GM19468 (cell line): Measurements from ENCODE around the gene SHISAL2A.

Experiments
- ATAC-seq: cut with Tn5 transposase; IDR thresholded peaks from one replicate; pipeline ENCODE4 v1.9.1; 2021; ENCODE audit warnings: mild to moderate bottlenecking, moderate library complexity, moderate number of reproducible peaks; ENCODE audit not compliant: unreplicated experiment; ENCODE audit errors: extremely low read depth

SHISAL2A gene

DNA sequence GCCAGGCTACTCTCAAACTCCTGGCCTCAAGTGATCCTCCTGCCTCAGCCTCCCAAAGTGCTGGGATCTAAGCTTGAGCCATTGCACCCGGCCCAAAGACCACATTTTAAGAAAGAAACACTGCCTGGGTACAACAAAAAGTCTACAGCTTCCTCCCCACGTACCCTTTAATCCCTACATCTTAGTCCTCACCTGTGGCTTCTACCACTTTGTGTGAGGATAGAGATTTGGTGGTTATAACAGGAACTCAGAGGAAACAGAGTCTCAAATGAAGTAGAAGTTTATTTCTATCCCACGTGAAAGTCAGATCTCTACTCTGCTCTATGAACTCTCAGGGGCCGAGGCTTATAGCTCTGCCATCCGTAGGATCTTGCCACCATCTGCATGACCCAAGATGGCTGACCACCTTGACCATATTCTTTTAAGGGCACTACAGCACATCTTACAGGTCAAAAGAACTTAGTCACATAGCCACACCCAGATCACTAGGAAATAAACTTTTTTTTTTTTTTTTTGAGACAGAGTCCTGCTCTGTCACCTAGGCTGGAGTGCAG is 17.4 kb upstream of the SHISAL2A start:
- no peak for ATAC-seq

DNA sequence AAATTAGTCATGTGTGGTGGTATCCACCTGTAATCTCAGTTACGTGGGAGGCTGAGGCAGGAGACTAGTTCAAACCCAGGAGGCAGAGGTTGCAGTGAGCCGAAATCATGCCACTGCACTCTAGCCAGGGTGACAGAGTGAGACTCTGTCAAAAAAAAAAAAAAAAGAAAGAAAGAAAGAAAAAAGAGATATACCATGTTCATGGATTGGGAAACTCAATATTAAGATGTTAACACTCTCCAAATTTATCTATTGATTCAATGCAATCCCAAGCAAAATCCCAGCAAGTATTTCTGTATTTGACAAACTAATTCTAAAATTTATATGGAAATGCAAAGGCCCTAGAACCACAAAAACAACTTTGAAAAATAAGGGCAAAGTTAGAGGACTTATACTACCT is 11.0 kb upstream of the SHISAL2A start:
- no peak for ATAC-seq

DNA sequence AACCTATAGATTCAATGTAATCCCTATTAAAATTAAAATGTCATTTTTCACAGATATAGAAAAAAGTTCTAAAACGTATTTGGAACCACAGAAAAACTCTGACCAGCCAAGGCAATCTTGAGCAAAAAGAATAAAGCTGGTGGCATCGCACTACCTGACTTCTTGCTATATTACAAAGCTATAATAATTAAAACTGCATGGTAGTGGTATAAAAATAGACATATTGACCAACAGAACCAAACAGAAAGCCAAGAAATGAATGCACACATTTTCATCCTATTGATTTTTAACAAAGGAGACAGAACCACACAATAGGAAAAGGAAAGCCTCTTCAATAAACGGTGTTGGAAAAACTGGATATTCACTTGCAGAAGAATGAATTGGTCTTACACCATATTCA is 9.2 kb upstream of the SHISAL2A start:
- no peak for ATAC-seq

DNA sequence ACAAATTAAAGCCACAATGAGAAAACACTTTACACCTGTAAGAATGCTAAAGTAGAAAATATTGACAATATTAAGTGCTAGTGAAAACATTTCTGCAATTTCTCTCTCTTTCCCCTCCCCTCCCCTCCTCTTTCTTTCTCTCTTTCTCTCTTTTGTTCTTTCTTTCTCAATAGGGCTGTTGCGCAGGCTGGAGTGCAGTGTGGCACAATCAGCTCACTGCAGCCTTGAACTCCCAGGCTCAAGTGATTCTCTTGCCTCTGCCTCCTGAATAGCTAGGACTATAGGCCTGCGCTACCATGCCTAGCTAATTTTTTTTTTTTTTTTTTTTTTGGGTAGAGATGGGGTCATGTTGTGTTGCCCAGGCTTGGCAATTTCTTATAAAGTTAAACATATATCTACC is 5.9 kb upstream of the SHISAL2A start:
- no peak for ATAC-seq

DNA sequence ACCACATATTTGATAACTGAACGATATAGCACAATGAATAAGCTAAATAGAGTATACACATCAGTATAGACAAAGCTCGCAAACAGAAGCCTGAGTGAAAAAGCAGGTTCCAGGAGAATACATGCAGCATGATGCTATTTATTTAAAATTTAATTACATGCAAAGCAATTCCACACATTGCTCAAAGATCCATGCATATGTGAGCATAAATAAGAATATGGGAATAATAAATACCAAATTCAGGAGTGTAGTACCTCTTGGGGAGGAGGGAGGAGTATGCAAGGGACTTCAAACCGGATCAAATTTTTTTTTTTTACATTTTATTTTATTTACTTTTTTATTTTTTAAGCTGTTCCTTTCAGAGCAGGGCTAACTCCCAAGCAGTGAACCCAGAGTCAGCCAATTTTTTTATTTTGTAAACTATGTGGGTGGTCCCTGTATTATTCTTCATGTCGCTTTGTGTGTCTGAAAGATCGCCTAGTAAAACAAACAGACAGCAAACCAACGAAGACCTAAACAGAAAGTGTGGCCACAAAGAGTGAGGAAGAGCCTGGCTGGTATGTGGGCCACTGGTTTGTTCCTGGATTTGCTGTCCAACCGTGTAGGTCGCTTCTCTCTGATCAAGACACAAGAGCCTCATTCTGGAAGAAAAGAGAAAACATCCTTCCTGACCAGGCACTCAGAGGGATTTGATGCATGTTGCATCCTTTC is 4.2 kb upstream of the SHISAL2A start:
- no peak for ATAC-seq

DNA sequence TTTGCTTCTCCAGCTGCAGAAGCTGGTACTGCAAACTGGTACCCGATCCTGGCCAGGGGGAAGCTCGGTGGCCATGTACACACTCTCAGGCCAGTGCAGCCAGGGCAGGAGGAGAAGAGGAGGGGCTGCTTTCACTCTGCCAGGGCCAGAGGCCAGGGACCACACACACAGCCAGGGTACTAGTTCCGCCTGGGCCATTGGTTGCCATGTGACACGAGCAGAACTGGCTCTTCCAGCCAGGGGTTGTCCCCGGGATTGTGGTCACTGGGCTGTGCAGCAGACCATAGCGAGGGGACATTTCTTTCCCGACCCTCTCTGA is 3.7 kb upstream of the SHISAL2A start:
- ATAC-seq = no peak

DNA sequence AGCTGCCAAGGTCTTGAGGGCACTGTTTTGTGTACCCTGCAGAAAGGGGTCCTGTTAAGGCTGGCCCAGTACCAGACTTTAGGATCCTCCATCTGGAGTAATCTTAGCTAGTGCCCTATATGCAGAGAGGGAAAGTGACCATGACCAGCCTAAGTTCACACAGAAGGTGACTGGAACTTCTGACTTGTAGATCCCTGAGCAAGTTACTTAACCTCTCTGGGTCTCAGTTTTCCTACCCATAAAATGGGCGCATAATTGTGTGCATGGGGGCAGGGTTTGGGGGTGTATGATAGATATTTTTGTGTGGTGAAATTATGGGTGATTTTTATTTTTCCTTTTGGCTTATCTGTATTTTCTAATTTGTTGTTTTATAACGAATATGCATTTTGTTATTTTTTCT is 3.3 kb upstream of the SHISAL2A start:
- no peak for ATAC-seq

DNA sequence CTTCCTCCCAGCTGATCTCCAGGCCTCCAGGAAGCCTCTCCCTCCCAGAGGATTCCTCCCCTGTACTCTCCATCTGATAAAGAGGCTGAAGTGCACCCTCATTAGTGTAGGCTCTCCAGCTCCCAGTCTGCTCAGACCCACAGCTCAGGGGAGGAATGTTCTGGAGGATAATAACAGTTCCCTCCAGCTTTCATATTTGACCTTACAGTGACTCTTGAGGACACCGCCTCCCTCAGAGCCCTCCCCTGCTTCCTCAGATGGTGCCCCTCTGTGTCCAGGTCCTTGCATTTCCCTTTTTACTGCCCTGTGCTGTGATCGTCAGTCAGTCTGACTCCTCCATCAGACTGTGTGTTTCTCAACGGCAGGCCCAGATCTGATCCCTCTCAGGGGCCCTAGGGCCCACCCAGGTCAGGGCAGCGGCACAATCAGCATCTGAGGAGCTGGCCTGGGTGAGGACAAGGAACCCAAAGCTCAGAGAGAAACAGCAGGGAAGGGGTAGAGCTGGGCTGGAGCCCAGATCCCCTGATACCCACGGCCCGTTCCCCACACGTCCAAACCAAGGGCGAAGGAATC is 1.1 kb upstream of the SHISAL2A start:
- no peak for ATAC-seq

DNA sequence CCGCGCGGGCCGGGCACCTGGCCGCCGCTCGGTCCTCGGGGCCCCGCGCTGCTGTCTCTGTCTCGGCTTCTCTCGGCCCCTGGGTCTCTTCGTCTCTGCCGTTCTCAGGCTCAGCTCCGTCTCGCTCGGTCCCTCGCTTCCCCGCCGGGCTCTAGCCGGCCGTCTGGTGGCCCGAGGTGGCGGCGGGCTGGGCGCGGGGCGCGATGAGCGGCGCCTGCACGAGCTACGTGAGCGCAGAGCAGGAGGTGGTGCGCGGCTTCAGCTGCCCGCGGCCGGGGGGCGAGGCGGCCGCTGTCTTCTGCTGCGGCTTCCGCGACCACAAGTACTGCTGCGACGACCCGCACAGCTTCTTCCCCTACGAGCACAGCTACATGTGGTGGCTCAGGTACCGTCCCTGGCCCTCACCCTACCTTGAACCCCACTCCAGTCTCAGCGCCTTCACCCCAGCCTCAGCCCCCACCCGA is 355 bp downstream of the SHISAL2A start:
- no peak for ATAC-seq

DNA sequence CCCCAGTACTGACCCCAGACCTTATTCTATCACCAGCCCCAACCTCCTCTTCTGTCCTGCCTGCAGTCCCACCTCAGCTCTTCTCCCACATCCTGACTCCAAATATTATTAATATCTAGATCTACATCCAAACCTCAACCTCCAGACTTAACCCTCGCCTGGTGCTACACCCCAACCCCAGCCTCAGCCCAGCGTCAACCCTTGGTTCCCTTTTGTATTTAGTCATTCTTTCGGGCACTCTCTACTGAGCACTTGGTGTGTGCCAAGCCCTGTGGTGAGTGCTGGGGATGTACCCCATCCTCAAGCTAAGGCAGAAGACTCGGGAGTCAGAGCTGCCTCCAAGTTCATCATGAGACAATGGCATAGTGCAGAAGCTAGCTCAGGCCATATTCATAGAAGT is 1.1 kb downstream of the SHISAL2A start:
- ATAC-seq = no peak

DNA sequence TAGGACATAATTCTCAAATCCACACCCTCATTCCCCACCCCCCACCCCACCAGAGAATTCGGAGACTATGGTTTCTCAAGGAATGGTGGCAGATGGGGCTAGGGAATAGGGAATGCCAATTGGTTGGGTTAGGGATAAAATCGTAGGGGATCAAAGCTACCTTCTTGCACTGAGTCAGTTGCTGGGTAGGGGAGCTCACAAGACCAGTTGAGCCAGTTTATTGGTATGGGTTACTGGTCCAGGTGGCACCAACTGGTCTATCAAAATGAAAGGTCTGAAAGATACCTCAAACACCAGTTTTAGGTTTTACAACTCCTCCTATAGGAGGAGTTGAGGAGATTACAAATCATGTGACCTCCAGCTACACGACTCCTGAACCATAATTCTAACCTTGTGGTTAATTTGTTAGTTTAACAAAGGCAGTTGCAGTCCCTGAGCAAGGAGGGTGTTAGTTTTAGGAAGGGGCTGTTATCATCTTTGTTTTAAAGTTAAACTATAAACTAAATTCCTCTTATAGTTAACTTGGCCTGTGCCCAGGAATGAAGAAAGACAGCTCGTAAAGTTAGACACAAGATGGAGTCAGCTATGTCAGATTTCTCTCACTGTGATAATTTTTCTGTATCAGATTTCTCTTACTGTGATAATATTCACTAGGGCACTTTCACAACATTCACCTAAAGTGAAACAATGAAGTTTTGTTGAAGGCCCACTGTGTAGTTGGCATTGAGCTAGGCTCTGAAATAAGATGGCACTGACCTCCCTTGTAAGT is 2.5 kb downstream of the SHISAL2A start:
- ATAC-seq = no peak

DNA sequence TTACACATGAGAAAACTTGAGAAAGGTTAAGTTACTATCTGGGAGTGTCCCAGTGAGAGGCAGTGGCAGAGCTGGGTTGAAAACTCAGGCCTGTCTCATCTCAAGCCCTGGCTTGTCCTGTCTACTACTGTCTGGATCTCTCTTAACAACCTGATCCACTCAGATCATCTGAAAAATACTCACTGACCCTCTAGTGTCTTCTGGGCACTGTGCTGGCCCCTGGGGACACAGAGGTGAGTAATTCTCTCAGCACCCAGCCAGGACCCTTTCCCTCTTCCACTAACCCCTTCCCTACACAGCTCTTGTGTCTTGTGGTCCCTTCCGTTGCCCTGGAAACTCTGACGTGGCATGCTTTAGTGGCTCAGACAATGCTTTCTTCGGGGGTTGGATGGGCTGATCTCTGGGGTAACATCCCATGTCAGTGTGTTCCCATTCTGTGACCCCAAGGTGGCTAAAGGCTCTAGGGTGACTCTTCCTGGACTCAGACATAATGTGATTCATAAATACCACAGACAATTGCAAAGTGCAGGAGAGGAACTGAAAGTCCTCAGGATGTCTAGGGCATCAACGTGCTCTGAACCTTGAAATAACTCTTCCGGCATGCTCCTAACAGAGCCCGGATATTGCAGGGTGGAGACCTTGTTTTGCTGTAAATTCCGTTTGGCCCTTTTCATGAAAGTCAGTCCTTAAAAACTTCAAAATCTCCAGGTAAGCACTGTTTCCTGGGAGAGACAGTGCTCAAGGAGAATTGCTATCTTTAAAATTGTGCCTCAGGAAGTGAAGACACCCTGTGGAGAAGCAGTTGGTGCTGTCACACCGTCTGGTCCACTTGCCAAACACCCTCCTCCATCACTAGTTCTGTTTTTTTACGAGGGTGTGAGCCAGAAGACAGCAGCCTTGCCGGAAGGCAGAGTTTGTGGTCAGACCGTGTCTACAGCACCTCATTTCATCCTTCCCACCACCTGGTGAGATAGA is 4.0 kb downstream of the SHISAL2A start:
- ATAC-seq = peak; percentile 73

DNA sequence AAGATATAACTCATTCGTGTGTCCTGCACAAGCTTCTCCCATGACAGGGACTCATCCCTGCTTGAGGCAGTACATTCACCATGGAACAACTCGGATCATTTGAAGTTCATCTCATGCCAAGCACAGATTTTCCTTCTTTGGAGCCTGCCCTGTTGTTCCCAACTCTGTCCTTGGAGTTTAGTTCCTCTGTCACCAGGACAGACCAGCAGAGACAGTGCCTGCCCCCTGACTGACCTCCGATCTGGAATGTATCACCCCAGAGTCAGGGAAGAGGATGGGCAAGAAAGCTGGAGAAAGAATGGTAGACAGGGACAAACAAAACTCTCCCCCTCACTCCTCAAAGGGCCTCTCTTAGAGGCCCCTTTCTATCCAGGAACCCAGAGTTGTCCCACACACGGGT is 5.0 kb downstream of the SHISAL2A start:
- no peak for ATAC-seq

DNA sequence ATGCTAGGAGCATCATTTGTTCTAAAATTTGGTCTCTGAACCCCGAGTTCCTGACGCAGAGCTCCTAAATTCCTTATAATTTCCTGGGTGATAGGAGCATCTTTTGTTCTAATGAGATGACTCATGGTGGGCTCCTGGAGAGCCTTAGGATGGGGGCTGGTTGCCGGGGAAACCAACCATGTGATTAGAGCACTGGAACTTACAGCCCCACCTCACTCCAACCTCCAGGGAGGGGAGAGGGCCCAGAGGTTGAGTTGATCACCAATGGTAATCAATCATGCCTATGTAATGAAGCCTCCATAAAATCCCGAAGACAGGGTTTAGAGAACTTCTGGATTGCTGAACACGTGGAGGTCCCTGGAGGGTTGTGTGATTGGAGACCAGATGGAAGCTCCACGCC is 7.7 kb downstream of the SHISAL2A start:
- ATAC-seq = no peak

DNA sequence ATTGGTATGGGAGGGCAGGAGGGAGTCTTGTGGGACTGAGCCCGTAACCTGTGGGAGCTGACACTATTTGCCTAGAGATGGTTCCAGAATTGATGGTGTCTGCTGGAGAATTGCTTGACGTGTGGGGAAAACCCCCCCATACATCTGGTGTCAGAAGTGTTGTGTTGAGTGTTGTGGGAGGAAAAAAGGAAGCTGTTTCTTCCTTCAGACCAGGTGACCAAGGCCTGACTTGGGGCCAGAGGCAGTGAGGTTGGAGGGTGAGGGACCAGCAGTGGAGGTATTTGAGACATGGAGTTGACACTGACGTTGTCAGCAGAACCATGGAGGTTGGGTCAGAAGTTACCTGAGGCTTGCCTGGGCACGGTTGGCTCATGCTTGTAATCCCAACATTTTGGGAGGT is 8.3 kb downstream of the SHISAL2A start:
- ATAC-seq = no peak

DNA sequence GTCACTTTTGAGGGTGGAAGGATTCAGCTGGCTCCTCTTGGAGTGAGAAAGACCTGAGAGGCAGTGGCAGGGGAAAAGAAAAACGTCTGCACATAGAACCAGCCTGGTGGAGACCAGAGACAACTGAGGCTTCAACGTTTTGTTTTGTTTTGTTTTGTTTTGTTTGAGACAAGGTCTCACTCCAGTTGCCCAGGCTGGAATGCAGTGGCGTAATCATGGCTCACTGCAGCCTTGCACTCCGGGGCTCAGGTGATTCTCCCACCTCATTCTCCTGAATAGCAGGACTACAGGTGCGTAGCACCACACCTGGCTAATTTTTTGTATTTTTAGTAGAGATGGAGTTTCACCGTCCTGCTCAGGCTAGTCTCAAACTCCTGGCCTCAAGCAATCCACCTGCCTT is 12.3 kb downstream of the SHISAL2A start:
- no peak for ATAC-seq

DNA sequence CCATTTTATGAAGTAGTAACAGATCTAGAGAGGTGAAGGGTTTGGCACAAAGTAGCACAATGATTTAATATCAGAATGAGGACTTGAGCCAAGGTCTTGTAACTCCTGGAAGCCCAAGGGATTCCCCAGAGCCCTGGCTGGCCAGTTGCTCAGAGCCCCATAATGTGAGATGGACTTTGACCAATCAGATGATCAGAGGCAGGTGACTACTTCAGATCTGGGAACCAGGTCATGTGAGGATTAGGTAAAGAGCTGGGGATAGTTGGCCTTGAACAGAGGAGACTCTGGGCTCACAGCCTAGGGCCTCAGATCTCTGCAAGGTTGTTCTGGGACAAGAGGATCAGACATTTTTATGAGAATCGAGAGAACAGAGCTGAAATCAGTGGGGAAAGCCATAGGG is 18.9 kb downstream of the SHISAL2A start:
- no peak for ATAC-seq

DNA sequence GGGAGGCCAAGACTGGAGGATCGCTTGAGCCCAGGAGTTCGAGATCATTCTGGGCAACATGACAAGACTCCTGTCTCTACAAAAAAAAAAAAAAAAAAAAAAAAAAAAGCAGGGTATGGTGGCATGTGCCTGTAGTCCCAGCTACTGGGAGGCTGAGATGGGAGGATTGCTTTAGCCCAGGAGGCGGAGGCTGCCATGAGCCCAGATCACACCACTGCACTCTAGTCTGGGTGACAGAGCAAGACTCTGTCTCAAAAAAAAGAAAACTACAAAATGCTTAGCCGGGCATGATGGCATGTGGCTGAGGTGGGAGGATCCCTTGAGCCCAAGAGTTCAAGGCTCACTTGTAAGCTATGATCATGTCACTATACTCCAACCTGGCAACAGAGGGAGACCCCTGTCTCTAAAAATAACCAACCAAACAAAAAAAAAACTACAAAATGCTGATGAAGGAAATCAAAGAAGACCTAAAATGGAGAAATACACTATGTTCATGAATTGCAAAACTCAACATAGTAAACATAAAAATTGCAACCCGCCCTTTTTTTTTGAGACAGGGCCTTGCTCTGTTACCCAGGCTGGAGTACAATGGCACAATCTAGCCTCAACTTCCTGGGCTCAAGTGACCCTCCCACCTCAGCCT is 20.4 kb downstream of the SHISAL2A start:
- ATAC-seq = no peak

DNA sequence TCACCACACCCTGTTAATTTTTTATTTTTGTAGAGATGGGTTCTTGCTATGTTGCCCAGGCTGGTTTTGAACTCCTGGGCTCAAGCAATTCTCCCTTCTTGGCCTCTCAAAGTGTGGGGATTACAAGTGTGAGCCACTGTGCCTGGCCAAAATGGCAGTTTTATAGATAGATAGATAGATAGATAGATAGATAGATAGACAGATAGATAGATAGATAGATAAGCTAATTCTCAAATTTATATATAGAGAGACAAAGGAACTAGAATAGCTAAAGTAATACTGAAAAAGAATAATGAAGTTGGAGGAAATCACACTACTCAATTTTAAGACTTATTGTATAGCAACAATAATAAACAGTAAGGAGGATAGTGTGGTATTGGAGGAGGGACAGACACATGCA is 21.1 kb downstream of the SHISAL2A start:
- ATAC-seq = no peak

DNA sequence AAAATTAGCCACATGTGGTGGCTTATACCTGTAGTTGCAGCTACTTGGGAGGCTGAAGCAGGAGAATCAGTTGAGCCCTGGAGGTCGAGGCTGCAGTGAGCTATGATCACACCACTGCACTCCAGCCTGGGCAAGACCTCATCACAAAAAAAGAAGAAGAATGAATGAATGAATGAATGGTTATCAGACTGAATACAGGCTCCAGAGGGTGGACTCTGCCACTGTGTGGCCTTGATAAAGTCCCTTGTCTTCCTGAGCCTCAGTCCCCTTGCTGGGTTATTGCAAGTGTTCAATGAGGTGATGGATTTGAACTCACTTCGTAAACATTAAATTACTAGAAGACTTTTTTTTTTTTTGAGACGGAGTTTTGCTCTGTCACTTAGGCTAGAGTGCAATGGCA is 24.7 kb downstream of the SHISAL2A start:
- ATAC-seq = no peak
